ENCODE data around the gene MYOCD.

MYOCD gene

DNA sequence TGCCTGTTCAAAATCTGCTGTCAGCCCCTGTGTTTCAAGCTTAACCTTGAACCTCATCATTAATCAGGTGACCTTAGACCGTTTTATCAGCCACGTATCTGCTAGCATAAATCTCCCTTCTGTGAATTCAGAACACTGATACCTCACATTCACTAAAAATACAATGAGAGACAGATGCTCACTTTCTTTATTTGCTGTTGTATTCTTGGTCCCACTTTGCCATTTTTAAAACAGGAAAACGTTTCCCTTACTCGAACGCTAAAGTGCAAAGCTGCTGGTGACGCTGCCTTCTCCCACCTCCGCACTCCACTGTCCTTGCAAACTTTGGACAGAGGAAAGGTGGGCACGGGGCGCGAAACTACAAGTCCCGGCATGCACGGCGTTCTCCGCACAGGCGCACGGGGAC lies 123.4 kb downstream of the MYOCD start:
- no peaks in the 10 kb centered on the region for H3K36me3 ChIP-seq (ENCODE audit: control insufficient read depth in 2 of 2, insufficient read depth in 2 of 2, low read length in 2 of 2)
- H3K4me1 ChIP-seq (ENCODE audit: control insufficient read depth in 2 of 2, insufficient read depth in 2 of 2, low read length in 2 of 2): peaks cover 12 to 20% of the 10 kb centered on the region in 2 donors
- no peaks in the 10 kb centered on the region for H3K27me3 ChIP-seq (ENCODE audit: control insufficient read depth in 2 of 2, insufficient read depth in 2 of 2, low read length in 2 of 2)
- H3K9me3 ChIP-seq (ENCODE audit: control insufficient read depth in 2 of 2, low read length in 2 of 2): no peaks in the 10 kb centered on the region
- peak overlapping the region; percentile 82 to 84 for H3K4me3 ChIP-seq (ENCODE audit: low read length in 2 of 2)
- no peak overlapping the region for H3K27ac ChIP-seq (ENCODE audit: low read depth in 2 of 2, low read length in 2 of 2)
- peak overlapping the region in 1 of 2 donors; percentile 77 for H3K9ac ChIP-seq (ENCODE audit: low read depth in 1 of 2, low read length in 2 of 2)

DNA sequence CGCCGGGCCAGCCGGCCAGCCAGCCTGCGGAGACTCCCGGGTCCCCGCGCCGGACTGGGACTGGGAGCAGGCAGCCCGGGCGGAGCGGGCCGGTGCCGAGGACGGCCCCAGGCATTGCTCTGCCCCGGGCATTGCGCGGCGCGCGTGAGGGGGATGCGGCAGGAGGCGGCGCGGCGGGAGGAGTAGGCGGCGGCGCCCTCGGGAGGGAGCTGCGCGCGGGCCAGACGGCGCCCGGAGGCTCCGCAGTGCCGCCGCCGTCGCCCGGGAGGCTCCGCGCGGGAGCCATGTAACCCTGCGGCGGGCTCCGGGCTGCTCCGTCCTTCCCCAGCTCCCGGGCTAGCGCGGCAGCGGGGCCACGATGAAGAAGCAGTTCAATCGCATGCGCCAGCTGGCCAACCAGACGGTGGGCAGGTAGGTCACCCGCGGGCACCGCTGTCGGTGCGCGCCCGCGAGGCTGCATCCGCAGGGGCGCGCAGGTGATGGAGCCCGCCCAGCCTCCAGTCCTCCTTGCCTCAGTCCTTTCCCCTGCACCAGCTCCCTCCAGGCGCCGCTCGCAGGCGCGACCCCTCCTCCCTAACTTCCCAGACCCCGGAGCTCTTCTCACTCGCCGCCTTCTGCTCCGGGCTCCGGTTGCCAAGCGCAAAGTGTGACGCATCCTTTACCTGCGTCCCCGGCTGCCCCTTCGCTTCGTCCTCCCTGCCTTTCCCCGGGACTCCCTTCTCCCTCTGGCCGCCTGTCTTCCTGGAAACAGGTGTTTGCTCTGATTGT lies 124.0 kb downstream of the MYOCD start, which contains the start of gene ARHGAP44:
ARHGAP44 (plus strand) TSS at position 18 of the 768 bp plus-strand sequence; CDS start at position 359, 341 bp downstream.
- H3K9me3 ChIP-seq (ENCODE audit: control insufficient read depth in 2 of 2, low read length in 2 of 2): no peaks in the 10 kb centered on the region
- peak within 1 kb of the TSS; percentile 58 to 77 for H3K9ac ChIP-seq (ENCODE audit: low read depth in 1 of 2, low read length in 2 of 2)
- H3K36me3 ChIP-seq (ENCODE audit: control insufficient read depth in 2 of 2, insufficient read depth in 2 of 2, low read length in 2 of 2): no peaks in the 10 kb centered on the region
- peaks cover 12 to 20% of the 10 kb centered on the region in 2 donors for H3K4me1 ChIP-seq (ENCODE audit: control insufficient read depth in 2 of 2, insufficient read depth in 2 of 2, low read length in 2 of 2)
- peak within 1 kb of the TSS; percentile 53 to 65 for H3K27ac ChIP-seq (ENCODE audit: low read depth in 2 of 2, low read length in 2 of 2)
- peak within 1 kb of the TSS; percentile 82 to 84 for H3K4me3 ChIP-seq (ENCODE audit: low read length in 2 of 2)
- no peaks in the 10 kb centered on the region for H3K27me3 ChIP-seq (ENCODE audit: control insufficient read depth in 2 of 2, insufficient read depth in 2 of 2, low read length in 2 of 2)

DNA sequence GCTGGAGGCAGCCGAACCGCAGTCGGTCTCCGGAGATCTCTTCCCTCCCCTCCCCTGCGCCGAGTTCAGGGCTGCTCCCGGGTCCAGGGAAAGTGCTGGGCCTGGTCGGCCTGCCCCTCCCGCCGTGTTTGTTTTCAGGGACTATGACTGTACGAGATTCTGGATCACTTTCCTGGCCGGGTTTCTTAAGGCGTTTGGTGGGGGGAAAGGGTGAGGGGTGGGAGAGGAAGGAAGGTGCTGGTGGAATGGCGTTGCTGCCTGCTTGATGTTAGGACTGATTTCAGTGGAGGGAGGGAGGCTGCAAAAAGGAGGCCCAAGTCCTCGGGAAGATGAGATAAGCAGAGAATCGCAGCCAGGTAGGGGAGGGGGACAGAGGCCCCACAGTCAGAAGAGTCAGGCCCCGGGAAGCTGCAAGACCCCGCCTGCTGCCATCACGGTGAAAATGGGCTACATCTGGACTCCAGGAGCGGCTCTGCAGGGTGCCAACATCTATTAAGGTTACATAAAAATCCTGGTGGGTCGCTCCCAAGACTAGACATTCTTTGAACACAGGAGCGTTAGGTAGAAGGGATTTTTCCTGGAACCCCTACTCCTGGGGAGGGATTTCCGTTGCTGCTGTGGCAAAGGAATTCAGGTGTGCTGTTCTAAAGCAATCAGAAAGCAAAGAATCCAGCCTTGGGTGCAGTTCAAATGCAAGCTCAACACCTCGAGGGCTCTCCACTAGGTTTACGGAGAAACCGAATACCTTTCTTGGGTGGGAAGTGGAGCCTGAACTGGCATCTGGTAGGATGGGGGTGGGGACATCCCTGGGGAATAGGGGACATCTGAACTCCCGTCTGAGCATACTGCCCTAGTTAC lies 124.8 kb downstream of the MYOCD start:
- Histone ChIP-seq H3K27ac (ENCODE audit: low read depth in 2 of 2, low read length in 2 of 2) (peak overlapping the region; percentile 53 to 65), H3K9me3 (ENCODE audit: control insufficient read depth in 2 of 2, low read length in 2 of 2) (no peaks in the 10 kb centered on the region), H3K27me3 (ENCODE audit: control insufficient read depth in 2 of 2, insufficient read depth in 2 of 2, low read length in 2 of 2) (no peaks in the 10 kb centered on the region), H3K9ac (ENCODE audit: low read depth in 1 of 2, low read length in 2 of 2) (peak overlapping the region; percentile 58 to 77), H3K4me3 (ENCODE audit: low read length in 2 of 2) (peak overlapping the region; percentile 82 to 84), H3K4me1 (ENCODE audit: control insufficient read depth in 2 of 2, insufficient read depth in 2 of 2, low read length in 2 of 2) (peaks cover 12 to 20% of the 10 kb centered on the region in 2 donors), H3K36me3 (ENCODE audit: control insufficient read depth in 2 of 2, insufficient read depth in 2 of 2, low read length in 2 of 2) (no peaks in the 10 kb centered on the region)

DNA sequence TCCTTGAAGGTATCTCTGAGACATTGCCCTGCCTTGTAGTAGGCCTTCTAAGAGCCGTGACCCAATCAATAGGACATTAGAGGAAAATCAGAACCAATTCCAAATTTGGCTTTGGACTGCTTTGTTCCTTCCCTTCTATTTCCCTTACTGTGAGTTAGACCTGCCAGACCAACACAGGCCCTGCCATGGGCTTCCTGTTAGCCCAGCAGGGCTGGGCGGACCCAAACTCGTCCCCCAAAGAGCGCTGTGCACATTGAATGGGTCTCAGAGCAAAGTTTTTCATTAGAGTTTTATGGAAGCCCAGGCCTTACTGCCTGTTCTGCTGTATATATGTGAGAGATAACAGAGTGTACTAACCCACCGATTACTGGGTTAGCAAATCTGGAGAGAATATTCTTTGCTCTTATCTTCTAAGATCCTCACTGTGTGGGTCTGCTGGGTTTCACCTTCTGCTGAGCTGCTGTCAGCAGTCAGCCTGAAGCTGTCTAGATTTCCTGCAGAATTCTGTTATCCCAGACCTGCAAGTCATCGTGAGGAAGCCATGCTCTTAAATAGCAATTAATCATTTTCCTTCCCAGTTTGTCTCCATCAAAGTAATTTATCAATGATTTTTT lies 129.3 kb downstream of the MYOCD start:
- Histone ChIP-seq H3K4me1 (ENCODE audit: control insufficient read depth in 2 of 2, insufficient read depth in 2 of 2, low read length in 2 of 2) (peaks cover 12 to 20% of the 10 kb centered on the region in 2 donors), H3K9me3 (ENCODE audit: control insufficient read depth in 2 of 2, low read length in 2 of 2) (no peaks in the 10 kb centered on the region), H3K27me3 (ENCODE audit: control insufficient read depth in 2 of 2, insufficient read depth in 2 of 2, low read length in 2 of 2) (no peaks in the 10 kb centered on the region), H3K36me3 (ENCODE audit: control insufficient read depth in 2 of 2, insufficient read depth in 2 of 2, low read length in 2 of 2) (no peaks in the 10 kb centered on the region), H3K27ac (ENCODE audit: low read depth in 2 of 2, low read length in 2 of 2) (no peak overlapping the region), H3K4me3 (ENCODE audit: low read length in 2 of 2) (no peak overlapping the region), H3K9ac (ENCODE audit: low read depth in 1 of 2, low read length in 2 of 2) (no peak overlapping the region)

DNA sequence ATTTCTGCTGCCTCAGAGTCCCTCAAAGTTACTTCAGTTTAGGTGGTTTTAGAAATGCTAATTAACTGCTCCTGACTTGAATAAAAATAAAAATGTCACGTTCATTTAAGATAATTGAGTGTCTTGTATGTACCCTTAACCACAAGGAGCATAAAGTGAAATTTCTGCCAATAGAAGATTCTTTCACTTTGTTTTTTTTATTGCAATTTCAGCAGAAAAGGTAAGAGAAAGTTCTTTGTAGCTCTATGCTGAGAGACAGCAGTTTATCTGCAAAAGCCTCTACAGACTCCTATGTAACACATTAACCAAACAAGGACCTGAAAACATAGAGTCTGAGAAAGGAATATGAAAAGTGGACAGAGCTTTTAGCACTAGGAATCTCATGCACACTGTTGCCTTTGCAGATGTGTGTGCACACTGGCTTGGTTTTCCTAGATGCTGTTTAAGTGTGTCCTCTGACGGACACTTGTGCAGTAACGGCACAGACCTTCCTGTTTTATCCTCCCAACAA lies 135.2 kb downstream of the MYOCD start:
- Histone ChIP-seq H3K27me3 (ENCODE audit: control insufficient read depth in 2 of 2, insufficient read depth in 2 of 2, low read length in 2 of 2) (no peaks in the 10 kb centered on the region), H3K9me3 (ENCODE audit: control insufficient read depth in 2 of 2, low read length in 2 of 2) (no peaks in the 10 kb centered on the region), H3K36me3 (ENCODE audit: control insufficient read depth in 2 of 2, insufficient read depth in 2 of 2, low read length in 2 of 2) (no peaks in the 10 kb centered on the region), H3K27ac (ENCODE audit: low read depth in 2 of 2, low read length in 2 of 2) (no peak overlapping the region), H3K9ac (ENCODE audit: low read depth in 1 of 2, low read length in 2 of 2) (no peak overlapping the region), H3K4me1 (ENCODE audit: control insufficient read depth in 2 of 2, insufficient read depth in 2 of 2, low read length in 2 of 2) (peaks cover 0 to 3% of the 10 kb centered on the region in 2 donors), H3K4me3 (ENCODE audit: low read length in 2 of 2) (no peak overlapping the region)

DNA sequence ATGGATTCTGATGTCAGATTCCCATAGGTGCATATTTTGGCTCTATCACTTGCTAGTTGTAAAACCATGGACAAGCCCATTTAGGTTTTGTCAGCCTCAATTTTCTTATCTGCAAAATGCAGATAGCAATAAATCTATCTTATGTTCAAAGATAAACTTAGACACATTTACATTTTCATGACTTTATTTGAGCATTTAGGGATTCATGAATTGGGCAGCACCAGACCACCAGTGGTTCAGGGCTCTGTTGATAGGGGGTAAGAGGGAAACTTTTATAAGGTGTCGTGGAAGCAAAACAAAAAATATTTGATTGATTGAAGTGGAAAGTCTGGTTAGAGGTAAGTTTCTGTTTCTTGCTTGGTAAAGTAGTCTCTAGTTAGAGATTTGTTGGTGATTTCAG lies 140.9 kb downstream of the MYOCD start:
- Histone ChIP-seq H3K27me3 (ENCODE audit: control insufficient read depth in 2 of 2, insufficient read depth in 2 of 2, low read length in 2 of 2) (no peaks in the 10 kb centered on the region), H3K4me3 (ENCODE audit: low read length in 2 of 2) (no peak overlapping the region), H3K36me3 (ENCODE audit: control insufficient read depth in 2 of 2, insufficient read depth in 2 of 2, low read length in 2 of 2) (no peaks in the 10 kb centered on the region), H3K9ac (ENCODE audit: low read depth in 1 of 2, low read length in 2 of 2) (no peak overlapping the region), H3K9me3 (ENCODE audit: control insufficient read depth in 2 of 2, low read length in 2 of 2) (peaks cover 0 to 3% of the 10 kb centered on the region in 2 donors), H3K4me1 (ENCODE audit: control insufficient read depth in 2 of 2, insufficient read depth in 2 of 2, low read length in 2 of 2) (no peaks in the 10 kb centered on the region), H3K27ac (ENCODE audit: low read depth in 2 of 2, low read length in 2 of 2) (no peak overlapping the region)

GRCh38 chr17:12808723-12809122 lies 143.0 kb downstream of the MYOCD start:
- Histone ChIP-seq H3K4me1 (ENCODE audit: control insufficient read depth in 2 of 2, insufficient read depth in 2 of 2, low read length in 2 of 2) (peaks cover 0 to 2% of the 10 kb centered on the region in 2 donors), H3K36me3 (ENCODE audit: control insufficient read depth in 2 of 2, insufficient read depth in 2 of 2, low read length in 2 of 2) (no peaks in the 10 kb centered on the region), H3K9ac (ENCODE audit: low read depth in 1 of 2, low read length in 2 of 2) (no peak overlapping the region), H3K9me3 (ENCODE audit: control insufficient read depth in 2 of 2, low read length in 2 of 2) (peaks cover 0 to 3% of the 10 kb centered on the region in 2 donors), H3K27me3 (ENCODE audit: control insufficient read depth in 2 of 2, insufficient read depth in 2 of 2, low read length in 2 of 2) (no peaks in the 10 kb centered on the region), H3K4me3 (ENCODE audit: low read length in 2 of 2) (no peak overlapping the region), H3K27ac (ENCODE audit: low read depth in 2 of 2, low read length in 2 of 2) (no peak overlapping the region)

DNA sequence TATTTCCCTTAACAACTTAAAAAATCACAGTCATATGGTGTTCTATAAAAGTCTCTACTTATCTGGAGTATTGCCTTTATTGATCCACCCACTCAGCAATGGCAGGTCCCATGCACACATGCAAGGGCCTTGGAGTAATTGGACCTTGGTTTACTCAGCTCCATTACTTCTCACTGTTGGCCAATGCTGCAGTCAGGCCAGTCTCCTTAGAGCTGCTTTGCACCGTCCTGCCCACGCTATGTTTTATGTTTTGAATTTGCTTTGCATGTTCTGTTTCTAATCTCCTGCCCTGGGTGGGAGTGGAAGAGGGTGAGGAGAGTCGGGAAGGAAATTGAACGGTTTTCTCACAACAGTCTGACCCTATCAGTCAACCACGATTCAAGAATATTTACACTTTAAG lies 147.2 kb downstream of the MYOCD start:
- no peak overlapping the region for H3K9ac ChIP-seq (ENCODE audit: low read depth in 1 of 2, low read length in 2 of 2)

GRCh38 chr17:12813664-12814063 lies 148.0 kb downstream of the MYOCD start:
- H3K9me3 ChIP-seq (ENCODE audit: control insufficient read depth in 2 of 2, low read length in 2 of 2): peaks cover under 1 to 2% of the 10 kb centered on the region in 2 donors
- H3K4me3 ChIP-seq (ENCODE audit: low read length in 2 of 2): no peak overlapping the region
- H3K4me1 ChIP-seq (ENCODE audit: control insufficient read depth in 2 of 2, insufficient read depth in 2 of 2, low read length in 2 of 2): peaks cover 9 to 21% of the 10 kb centered on the region in 2 donors
- H3K27ac ChIP-seq (ENCODE audit: low read depth in 2 of 2, low read length in 2 of 2): no peak overlapping the region
- H3K36me3 ChIP-seq (ENCODE audit: control insufficient read depth in 2 of 2, insufficient read depth in 2 of 2, low read length in 2 of 2): no peaks in the 10 kb centered on the region
- H3K9ac ChIP-seq (ENCODE audit: low read depth in 1 of 2, low read length in 2 of 2): no peak overlapping the region
- no peaks in the 10 kb centered on the region for H3K27me3 ChIP-seq (ENCODE audit: control insufficient read depth in 2 of 2, insufficient read depth in 2 of 2, low read length in 2 of 2)

More for the DNA sequence above, 147.2 kb downstream of the MYOCD start:
- Histone ChIP-seq H3K4me3 (ENCODE audit: low read length in 2 of 2) (no peak overlapping the region), H3K36me3 (ENCODE audit: control insufficient read depth in 2 of 2, insufficient read depth in 2 of 2, low read length in 2 of 2) (no peaks in the 10 kb centered on the region), H3K9me3 (ENCODE audit: control insufficient read depth in 2 of 2, low read length in 2 of 2) (peaks cover 0 to 3% of the 10 kb centered on the region in 2 donors), H3K4me1 (ENCODE audit: control insufficient read depth in 2 of 2, insufficient read depth in 2 of 2, low read length in 2 of 2) (peaks cover 9 to 21% of the 10 kb centered on the region in 2 donors), H3K27ac (ENCODE audit: low read depth in 2 of 2, low read length in 2 of 2) (no peak overlapping the region), H3K27me3 (ENCODE audit: control insufficient read depth in 2 of 2, insufficient read depth in 2 of 2, low read length in 2 of 2) (no peaks in the 10 kb centered on the region)
